ENCODE results near the gene MVB12B.
A peak's percentile ranks its signal among the peaks of the same experiment; 100 is the strongest.

MVB12B gene

DNA sequence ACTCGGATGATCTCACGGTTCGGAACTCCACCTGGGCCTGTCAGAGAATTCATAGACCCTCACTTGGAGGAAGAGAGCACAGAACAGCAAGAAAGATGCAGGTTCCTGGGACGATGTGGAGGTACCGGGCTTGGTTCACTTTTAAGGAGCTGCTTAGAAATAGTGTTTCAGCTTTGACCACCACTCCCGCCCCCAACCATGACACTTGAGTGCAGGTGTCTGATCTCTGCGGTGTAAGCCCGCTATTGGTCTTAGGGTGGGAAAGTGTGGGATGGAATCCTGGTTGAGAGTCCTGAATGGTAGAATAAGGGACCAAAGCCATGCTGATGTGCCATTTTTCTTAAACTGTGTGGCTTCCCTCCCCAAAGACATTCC is 189.9 kb downstream of the MVB12B start:
- peak overlapping the region; percentile 30 for H3K4me3 ChIP-seq (replicated peaks; ENCODE audit: low read depth, low read length)
- no peak for DNase-seq (ENCODE audit: extremely low read depth, low read depth)
- TF ChIP-seq, protein P1, sequence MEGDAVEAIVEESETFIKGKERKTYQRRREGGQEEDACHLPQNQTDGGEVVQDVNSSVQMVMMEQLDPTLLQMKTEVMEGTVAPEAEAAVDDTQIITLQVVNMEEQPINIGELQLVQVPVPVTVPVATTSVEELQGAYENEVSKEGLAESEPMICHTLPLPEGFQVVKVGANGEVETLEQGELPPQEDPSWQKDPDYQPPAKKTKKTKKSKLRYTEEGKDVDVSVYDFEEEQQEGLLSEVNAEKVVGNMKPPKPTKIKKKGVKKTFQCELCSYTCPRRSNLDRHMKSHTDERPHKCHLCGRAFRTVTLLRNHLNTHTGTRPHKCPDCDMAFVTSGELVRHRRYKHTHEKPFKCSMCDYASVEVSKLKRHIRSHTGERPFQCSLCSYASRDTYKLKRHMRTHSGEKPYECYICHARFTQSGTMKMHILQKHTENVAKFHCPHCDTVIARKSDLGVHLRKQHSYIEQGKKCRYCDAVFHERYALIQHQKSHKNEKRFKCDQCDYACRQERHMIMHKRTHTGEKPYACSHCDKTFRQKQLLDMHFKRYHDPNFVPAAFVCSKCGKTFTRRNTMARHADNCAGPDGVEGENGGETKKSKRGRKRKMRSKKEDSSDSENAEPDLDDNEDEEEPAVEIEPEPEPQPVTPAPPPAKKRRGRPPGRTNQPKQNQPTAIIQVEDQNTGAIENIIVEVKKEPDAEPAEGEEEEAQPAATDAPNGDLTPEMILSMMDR (IDR thresholded peaks at IDR 0.05; ENCODE audit: low read depth, low read length, missing control alignments): no peak

DNA sequence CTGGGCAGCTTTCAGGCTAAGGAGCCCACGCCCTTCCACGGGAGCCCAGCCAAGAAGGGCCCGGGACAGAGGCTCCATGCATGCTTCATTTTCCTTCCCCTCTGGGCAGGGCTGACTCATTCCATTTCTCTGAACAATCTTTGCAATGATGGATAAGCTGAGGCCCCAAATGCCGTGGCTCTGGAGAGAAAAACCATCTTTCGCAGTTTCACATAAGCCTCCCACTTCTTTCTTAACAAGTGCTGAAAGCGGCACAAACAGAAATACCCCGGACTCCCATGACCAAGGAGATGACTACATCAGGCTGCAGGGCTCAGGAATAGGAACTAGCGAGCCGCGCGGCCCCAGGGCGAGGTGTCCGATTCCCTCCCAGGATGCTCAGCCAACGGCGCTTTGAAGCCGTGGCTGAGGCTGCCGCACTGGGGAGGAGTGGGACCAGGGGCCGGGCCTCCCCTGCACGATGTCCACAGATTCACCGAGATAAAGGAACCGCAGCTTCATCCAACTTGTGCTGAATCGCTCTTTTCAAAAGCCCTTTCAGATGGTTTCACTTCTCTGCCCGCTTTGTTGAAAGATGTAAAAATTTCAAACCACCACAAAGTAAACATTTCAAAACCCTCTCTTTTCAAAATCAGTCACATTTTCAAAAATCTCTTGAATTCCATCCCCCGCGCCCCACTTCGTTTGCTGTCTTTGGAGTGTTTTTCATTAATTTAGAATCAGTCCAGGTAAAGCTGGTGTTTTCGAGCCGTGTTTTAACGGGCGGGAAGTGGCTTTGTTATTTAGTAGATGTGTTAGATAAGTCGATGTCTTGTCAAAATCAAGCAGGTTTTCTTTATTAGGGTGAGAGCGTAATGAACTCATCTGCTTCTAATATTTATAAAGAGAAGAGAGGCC is 190.6 kb downstream of the MVB12B start:
- H3K4me3 ChIP-seq (replicated peaks; ENCODE audit: low read depth, low read length): peak overlapping the region; percentile 30
- TF ChIP-seq, protein P1 (IDR thresholded peaks at IDR 0.05; ENCODE audit: low read depth, low read length, missing control alignments): no peak
- DNase-seq (ENCODE audit: extremely low read depth, low read depth): peak; percentile 57

DNA sequence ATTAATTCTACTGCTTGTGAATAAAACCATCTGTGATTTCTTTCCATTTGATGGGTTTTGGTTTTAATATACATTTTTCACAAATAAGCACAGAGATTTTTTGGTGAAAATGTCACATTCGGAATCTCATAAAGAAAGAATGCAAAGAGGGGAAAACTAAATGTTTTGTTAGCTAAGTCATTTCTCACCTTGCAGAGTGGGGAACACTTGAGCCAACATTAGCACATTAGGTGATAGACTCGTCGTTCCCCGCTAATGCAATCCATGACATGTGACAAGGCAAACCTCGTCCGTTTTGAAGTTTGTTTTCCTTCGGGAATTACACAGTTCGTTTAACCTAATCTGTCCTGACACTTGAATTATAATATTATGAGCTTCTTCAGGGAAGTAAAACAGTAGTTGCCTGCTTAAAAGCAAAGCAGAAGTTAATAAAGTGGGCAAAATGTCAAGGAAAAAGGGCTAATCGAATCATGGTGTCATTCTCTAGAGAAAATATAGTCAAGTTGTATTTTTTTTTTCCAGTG is 191.3 kb downstream of the MVB12B start:
- DNase-seq (ENCODE audit: extremely low read depth, low read depth): no peak
- 0 out of 2 replicates have a peak overlapping the region, but pooled peaks have one; percentile 2 for H3K4me3 ChIP-seq (replicated peaks; ENCODE audit: low read depth, low read length)
- TF ChIP-seq, protein P1 (IDR thresholded peaks at IDR 0.05; ENCODE audit: low read depth, low read length, missing control alignments): no peak

DNA sequence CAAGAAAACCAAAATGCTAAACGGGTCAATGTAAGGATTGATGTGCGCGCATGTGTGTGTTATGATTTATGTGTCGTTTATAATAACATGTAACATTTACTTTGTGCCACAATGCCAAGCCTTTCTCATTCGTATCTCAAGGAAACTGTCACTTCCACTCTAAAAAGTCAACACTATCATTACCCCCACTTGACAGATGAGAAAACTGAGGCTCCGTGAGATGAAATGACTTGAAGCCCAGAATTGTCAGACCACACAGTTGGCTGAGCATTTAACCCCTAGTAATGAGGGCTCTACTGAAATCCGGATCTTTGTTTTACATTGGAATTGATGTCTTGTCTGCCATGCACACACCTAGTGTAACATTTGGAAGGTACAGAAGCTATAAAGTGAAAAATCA is 192.1 kb downstream of the MVB12B start:
- no peak for DNase-seq (ENCODE audit: extremely low read depth, low read depth)
- no peak overlapping the region for H3K4me3 ChIP-seq (replicated peaks; ENCODE audit: low read depth, low read length)
- TF ChIP-seq, protein P1 (IDR thresholded peaks at IDR 0.05; ENCODE audit: low read depth, low read length, missing control alignments): no peak

DNA sequence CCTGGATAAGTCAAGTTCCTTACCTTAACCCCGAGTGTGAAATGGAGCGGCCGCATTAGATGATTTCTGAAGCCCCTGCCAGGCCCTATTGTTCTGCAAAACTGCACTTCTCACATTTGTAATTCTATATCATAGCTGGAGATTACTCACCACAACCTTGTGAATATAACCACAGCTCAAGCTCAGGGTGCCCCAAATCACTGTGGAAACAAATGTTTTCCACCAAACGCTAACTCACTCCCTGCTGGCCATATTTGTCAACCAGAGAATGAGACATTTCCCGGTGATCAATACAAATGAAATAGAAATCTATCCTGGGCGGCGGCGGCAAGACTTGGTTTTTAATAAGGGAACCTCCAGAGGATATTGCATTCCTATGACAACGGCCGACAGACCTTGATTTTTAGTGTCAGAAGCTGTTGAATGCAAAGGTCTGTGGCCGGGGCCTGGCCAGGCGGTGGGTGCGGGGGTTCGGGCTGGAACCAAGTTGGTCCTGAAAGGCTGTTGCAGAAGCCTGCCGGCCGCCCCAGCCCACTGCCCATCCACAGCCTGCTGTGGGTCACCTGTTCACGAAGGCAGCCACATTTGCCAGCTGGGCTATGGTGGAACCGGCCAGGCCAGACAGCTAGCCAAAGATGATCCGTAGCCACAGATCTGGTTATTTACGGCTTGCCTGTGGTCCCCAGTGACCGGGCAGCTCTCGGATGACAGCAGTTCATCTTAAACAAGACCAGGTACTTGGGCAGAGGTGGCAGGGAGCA is 193.2 kb downstream of the MVB12B start:
- H3K4me3 ChIP-seq (replicated peaks; ENCODE audit: low read depth, low read length): no peak overlapping the region
- TF ChIP-seq, protein P1 (IDR thresholded peaks at IDR 0.05; ENCODE audit: low read depth, low read length, missing control alignments): no peak
- DNase-seq (ENCODE audit: extremely low read depth, low read depth): no peak

DNA sequence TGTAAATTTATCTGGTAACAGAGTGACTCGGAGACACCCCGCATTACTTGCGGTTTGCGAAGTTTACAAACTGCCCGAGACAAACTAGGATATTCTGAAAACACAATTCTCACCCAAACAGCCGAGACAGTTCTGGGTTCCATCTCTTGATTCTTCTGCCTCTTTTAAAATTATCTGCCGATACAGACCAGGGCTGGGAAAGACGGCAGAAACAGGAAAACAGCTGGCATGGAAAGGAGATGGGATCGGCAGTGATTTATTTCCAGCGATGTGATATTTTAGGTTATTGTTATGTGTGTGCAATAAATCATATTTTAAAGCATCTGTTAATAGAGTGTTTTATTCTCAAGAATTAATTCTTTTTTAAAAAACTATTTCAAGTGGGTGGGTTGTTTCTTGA is 193.8 kb downstream of the MVB12B start:
- DNase-seq (ENCODE audit: extremely low read depth, low read depth): no peak
- TF ChIP-seq, protein P1 (IDR thresholded peaks at IDR 0.05; ENCODE audit: low read depth, low read length, missing control alignments): no peak
- H3K4me3 ChIP-seq (replicated peaks; ENCODE audit: low read depth, low read length): no peak overlapping the region

Data from HFF-Myc (cell line).